ENCODE measurements around the gene PRPH.
"Not testable (repeated sequence)": the region's sequence is repeated elsewhere in the genome, so short reads cannot be mapped to it uniquely, and the experiment has no call there.

PRPH gene

DNA sequence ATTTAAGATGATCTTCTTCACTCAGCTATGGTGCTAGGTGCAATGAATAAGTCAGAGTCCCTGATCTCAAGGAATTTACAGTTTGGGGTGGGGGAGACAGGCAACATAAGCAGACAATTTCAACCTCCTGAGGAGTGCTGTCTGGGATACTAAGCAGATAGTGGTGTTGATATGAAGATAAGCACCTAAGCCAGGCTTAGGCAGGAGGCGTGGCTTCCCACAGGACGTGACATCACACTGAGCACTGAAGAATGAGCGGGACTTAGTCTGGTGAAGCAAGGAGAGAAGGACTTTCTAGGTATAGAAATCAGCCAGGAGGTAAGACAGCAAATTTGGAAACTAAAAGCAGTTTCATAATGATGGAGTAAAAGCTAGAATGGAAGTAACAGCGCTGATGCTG is 6.8 kb downstream of the PRPH start:
- DNase-seq, result no peak

DNA sequence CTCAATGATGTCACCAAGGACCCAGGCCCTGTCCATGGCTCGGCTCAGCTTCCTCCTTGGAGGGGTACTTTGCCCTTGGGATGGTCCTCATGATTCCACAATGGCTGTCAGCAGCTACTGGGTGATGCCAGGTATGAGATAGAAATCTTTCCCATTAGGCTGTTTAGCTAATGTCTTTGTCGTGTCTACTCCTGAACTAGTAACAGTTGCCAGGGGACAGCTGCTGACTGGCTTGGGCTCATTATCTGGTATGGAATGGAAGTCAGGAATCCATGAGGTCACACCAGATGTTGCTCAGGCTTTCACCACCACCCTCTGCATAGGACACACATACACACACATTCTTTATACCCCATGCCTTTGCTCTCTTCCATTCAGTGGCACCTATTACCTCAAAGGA is 9.2 kb downstream of the PRPH start:
- DNase-seq, result no peak

DNA sequence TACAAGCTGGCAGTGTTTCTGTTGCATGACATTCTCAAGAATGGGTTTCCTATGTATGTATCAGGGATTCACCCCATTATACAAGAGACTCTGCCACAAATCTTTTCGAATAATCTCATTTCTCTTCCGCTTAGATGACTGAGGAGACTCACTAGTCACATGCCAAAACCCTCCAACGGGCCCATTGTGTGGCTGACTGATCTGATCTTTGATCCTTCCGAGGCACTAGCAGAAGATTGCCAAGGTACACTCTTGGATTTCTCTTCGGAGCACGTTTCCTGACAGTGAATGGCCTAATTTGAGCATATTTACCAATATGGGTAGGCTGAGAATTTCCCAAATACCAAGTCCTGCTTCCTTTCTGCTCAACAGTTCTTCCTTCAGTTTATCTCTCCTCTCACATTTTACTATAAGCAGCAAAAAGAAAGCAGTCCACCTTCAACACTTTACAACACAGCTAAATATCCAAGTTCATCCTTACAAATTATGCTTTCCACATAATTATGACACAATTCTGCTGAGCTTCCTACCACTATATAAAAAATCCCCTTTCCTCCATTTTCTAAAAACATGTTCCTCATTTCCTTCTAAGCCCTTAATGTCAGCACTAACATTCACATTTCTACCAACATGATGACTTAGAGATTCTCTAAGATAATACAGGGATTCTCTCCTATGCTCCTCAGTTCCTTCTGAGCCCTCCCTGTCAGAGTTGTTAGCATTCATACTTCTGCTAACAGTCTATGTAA is 11.0 kb downstream of the PRPH start:
- no peak for DNase-seq

- no peak for DNase-seq
These were observed 14.4 kb downstream of the PRPH start for GRCh38 chr12:49309386-49309785.

GRCh38 chr12:49310451-49311000 is 15.6 kb downstream of the PRPH start:
- not testable (repeated sequence) for DNase-seq

GRCh38 chr12:49314811-49315210 is 19.9 kb downstream of the PRPH start:
- no peak for DNase-seq

DNA sequence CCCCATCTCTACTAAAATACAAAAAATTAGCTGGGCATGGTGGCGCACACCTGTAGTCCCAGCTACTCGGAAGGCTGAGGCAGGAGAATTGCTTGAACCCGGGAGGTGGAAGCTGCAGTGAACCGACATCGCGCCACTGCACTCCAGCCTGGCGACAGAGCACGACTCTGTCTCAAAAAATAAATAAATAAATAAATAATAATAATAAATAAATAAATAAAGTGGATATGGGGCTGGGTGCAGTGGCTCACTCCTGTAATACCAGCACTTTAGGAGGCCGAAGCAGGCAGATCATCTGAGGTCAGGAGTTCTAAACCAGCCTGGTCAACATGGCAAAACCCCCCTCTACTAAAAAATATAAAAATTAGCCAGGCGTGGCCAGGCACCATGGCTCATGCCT is 22.2 kb downstream of the PRPH start:
- DNase-seq, result not testable (repeated sequence)

- DNase-seq, result not testable (repeated sequence)
These were observed 25.6 kb downstream of the PRPH start for GRCh38 chr12:49320411-49321103.

GRCh38 chr12:49322367-49322707 is 27.4 kb downstream of the PRPH start:
- no peak for DNase-seq

DNA sequence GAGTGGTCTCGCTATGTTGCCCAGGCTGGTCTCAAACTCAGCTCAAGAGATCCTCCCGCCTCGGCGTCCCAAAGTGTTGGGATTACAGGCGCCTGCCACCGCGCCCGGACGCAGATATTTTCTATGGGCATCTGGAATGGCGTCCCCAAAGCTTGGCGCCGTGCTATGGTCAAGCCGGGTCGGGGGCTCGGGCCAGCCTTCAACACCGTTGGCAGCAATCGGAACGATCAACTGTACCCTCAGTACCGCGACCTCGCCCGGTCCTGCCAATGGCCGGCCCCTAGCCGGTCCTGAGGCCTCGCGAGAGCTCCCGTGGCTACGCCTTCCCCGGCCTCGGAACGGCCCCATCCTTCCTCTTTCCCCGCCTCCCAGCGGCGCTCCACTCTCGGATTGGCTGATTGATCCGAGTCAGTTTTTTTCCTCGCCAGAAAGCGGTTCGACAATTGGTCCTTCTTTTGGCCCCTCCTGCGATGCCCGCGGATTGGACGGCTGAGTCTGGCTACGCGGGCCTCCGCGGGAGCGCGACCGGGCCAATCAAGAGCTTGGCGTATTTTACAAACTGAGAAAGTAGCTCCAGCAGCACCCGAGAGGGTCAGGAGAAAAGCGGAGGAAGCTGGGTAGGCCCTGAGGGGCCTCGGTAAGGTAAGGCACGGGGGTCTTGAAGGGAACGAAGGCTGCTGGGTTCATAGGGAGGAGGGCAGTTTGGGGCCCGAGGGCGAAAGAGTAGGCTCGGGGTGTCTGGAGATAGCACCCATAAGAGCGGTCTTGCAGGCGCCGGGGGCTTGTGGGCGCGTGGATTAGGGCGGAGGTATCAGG is 28.0 kb downstream of the PRPH start, which contains the start of gene TROAP:
TSS of gene TROAP (plus strand) at position 548 of the 816 bp plus-strand sequence. CDS start 354 bp downstream, outside the sequence.
- peak; percentile 95 for DNase-seq

DNA sequence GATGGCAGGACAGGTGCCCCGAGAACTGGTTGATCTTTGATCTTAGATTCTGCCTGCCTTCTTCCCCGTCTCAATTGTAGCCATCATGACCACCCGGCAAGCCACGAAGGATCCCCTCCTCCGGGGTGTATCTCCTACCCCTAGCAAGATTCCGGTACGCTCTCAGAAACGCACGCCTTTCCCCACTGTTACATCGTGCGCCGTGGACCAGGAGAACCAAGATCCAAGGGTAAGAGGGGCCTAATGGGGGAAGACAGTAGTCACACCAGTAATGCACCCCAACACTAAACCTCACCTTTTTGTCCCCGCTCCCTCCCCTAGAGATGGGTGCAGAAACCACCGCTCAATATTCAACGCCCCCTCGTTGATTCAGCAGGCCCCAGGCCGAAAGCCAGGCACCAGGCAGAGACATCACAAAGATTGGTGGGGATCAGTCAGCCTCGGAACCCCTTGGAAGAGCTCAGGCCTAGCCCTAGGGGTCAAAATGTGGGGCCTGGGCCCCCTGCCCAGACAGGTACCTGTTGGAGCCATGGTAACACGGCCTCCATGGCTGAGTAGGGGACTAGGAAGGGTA is 28.7 kb downstream of the PRPH start:
- no peak for DNase-seq

GRCh38 chr12:49325606-49326005 is 30.7 kb downstream of the PRPH start:
- DNase-seq, result no peak

- DNase-seq, result no peak
These were observed 32.4 kb downstream of the PRPH start for GRCh38 chr12:49327368-49327767.

DNA sequence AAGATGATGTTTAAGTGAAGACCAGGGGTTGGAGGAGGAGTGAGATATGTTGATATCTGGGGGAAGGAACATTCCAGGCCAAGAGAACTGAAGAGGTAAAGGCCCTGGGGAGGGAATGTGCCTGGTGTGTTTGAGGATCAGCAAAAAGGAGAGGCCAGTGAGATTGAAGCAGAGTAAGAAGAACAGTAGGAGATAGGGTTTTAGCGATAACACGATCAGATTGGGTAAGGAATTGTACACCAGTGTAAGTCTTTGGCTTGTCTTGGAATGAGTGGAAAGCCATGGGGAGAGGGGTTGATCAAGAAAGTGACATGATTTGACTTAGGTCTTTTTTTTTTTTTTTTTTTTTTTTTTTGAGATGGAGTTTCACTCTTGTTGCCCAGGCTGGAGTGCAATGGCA is 32.9 kb downstream of the PRPH start:
- no peak for DNase-seq

- DNase-seq, result no peak
These were observed 33.9 kb downstream of the PRPH start for GRCh38 chr12:49328816-49329215.

- no peak for DNase-seq
These were observed 35.2 kb downstream of the PRPH start for GRCh38 chr12:49330032-49330619.

DNA sequence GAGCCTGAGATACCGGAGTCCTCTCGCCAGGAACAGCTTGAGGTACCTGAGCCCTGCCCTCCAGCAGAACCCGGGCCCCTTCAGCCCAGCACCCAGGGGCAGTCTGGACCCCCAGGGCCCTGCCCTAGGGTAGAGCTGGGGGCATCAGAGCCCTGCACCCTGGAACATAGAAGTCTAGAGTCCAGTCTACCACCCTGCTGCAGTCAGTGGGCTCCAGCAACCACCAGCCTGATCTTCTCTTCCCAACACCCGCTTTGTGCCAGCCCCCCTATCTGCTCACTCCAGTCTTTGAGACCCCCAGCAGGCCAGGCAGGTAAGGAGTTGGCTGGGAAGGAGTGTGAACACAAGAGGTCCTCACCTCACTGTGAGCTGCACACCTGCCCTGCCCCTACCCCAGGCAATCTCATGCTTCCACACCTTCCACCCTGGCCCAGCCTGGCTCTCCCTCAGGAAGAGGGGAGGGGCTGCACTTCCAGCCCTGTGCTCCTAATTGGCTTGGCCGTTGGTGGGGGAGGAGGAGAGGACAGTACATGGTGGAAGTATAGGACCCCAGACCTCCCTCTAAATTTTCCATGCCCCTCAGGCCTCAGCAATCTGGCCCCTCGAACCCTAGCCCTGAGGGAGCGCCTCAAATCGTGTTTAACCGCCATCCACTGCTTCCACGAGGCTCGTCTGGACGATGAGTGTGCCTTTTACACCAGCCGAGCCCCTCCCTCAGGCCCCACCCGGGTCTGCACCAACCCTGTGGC is 35.9 kb downstream of the PRPH start:
- DNase-seq, result no peak

- peak; percentile 38 for DNase-seq
These were observed 36.7 kb downstream of the PRPH start for GRCh38 chr12:49331380-49332222.

GRCh38 chr12:49332441-49332861 is 37.5 kb downstream of the PRPH start:
- no peak for DNase-seq

DNA sequence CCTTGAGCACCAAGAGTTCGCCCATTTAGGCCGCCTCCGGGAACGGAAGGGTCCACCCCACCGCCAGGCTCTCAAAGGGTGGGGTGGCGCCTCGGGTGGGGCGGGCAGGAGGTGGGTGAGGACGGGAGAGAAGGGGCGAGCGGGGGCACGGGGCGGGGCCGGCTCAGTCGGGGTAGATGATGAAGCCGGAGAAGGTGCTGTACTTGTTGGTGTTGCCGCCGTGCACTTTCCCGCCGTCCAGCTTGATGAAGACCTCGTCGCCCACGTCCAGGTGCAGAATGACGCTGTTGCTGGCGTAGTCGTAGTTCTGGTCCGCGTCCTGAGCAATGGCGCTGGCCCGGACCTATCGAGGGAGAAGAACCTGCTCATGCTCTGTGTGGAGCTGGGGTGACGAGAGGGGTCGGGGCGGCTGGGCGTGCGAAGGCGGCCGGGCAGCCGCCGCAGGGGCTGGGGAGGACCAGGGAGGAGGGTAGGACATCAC is 38.0 kb downstream of the PRPH start:
- peak; percentile 27 for DNase-seq

GRCh38 chr12:49333778-49334177 is 38.8 kb downstream of the PRPH start:
- DNase-seq, result not testable (repeated sequence)
